NOMO-1 (cell line): Measurements from ENCODE around the gene MRPS5.

Experiments
- DNase-seq, 2 experiments: peaks; one replicate each; lab custom pipeline; 2025; ENCODE audit not compliant: unreplicated experiment in 2 of 2; lab: John Stamatoyannopoulos, UW

MRPS5 gene

GRCh38 chr2:95091885-95092555, 29.6 kb downstream of the MRPS5 start:
- DNase-seq: no peak

DNA sequence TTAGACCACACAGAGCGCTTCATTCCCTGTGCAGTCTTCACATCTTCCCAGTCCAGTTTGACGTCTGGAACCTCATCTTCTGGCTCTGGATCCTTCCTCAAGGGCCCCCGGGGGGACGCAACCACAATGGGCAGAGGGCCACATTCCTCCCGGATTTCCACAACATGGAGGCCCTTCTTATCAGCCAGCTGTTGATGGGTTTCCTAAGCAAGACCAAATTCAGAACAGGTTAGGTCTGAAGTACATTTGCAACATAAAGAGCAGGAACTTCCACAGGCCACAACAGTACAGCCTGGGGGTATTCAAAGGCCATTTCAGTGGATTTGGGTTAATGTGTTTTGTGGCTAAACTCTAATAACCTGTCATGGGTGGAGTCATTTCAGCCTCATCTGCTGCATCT, 34.2 kb downstream of the MRPS5 start:
- DNase-seq: no peak

DNA sequence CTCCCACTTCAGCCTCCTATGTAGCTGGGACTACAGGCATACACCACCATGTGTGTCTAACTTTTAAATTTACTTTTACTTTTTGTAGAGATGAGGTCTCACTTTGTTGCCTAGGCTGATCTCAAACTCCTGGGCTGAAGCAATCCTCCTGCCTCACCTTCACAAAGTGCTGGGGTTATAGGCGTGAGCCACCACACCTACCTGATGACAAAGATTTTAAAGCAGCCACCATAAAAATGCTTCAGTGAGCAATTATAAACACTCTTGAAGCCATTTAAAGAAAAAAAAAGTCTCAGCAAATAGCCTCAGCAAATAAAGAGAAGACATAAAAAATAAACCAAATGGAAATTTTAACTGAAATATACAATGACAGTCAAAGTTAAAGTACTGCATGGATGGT, 35.6 kb downstream of the MRPS5 start:
- no peak for DNase-seq

DNA sequence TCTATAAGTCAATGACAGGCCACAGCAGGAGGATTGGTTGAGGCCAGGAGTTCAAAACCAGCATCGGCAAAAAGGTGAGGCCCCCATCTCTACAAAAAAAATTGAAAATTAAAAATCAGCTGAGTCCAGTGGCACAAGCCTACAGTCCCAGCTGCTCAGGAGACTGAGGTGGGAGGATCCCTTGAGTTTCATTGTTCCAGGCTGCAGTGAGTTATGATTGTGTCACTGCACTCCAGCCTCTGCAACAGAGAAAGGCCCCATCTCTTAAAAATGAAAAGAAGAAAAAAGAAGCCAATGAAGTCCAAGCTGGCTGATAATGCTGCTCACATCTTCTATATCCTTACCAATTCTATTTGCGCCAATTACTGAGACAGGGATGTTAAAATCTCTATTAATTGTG, 39.1 kb downstream of the MRPS5 start:
- DNase-seq: no peak

- no peak for DNase-seq
Observed at GRCh38 chr2:95079199-95079683, 42.4 kb downstream of the MRPS5 start.

GRCh38 chr2:95077861-95078603, 43.6 kb downstream of the MRPS5 start:
- DNase-seq: no peak

- no peak for DNase-seq
Observed at GRCh38 chr2:95077530-95077825, 44.1 kb downstream of the MRPS5 start.

DNA sequence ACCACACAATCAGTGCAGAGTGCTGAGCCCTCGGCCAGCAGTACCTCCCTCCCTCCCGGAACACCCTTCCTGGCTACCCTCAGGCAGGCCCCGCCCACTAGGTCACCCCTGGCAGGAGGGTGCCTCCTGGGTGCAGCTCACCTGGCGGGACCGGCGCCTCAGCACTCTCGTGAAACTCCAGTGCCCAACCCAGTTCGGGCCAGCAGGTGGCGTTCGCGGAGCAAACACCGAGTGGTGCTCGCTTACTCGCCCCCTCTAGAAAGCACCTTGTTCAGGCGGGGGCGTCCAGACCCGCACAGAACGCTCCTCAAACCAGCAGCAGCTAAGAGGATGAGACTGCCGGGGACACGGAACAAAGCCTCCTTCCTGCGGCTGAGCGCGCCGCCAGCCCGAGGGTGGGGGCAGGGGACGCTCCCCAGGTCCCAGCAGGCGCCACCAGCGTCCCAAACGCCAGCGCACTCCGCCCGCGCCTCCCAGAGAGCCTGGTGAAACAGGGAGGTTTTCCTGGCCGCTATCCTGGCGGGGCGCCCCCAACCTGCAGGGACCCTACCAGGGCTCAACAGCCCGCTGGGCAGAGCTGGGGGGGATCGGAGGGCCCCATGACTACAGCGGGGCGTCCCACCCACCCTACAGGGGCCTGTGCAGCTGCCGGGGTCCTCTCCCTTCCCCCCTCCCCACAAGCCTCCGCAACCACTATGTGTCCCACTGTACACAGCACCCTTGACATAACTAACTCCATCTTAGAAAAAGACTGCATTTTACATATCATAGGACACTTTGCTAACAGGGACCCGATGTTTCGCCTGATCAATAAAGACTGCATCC, 44.7 kb downstream of the MRPS5 start:
- peak; percentile 3 to 15 for DNase-seq

DNA sequence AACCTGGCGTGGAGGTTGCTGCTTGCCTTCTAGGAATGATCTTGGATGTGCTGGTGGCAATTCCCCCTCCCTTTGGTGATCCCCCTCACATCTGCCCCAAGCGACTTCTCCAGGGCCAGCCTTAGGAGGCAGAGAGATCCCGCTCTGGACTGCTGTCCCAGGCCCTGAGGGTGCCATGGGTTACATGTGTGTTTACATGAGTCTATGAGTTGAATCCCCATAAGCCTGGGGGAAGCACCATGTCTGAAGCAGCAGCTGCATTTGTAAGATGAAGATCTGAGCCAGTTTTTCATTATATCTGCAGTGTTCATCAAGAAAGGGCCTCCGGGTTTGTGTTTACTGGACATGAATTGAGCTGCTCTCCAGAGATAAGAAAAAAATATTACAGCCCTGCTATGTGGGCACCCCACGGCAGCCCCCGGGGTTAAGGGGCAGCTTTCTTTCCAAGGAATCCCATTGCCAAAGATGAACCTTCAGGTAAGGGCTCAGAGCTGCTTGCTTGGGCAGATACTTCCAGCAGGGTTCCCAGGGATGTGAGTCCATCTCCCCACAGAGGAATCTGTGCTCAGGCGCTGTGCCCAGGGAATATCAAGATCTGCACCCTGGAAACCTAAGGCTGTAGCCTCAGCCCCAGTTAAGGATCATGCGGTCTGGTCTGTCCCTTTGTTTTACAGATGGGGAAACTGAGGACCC, 46.0 kb downstream of the MRPS5 start:
- DNase-seq: no peak

DNA sequence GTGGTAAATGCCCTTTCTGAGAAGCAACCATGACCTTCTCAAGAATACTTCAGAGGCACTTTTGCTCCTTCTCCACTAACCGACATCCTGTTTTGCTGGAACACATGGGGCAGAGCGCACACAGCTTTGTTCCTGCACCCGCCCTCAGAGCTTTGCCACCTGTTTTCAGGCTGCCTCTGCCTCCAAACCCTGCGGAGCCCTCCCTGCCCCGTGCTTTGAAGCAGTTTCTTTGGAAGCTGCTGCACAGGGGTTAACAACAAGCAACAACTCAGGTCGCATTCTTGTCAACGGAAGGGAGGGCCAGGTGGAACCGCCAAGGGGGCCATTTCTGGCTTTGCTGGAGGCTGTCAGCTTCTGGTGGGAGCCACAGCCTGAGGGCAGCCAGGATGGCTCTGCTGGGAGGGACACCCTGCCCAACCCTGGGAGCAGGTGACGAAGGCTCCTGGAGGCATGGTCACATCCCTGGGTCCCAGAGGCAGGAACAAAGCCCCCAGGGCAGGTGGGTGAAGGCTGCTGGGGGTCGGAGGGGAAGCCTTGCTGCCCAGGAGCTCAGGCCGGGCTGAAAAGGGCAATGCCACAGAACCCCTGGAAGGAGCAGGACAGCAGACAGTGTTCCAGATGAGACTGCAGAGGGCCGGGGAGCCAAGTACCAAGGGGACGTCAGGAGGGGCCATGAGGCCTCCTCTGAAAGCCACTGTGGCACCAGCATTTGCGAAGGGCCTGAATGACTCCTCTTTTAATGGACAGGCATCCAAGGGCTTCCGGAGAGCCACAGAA, 46.8 kb downstream of the MRPS5 start:
- no peak for DNase-seq

DNA sequence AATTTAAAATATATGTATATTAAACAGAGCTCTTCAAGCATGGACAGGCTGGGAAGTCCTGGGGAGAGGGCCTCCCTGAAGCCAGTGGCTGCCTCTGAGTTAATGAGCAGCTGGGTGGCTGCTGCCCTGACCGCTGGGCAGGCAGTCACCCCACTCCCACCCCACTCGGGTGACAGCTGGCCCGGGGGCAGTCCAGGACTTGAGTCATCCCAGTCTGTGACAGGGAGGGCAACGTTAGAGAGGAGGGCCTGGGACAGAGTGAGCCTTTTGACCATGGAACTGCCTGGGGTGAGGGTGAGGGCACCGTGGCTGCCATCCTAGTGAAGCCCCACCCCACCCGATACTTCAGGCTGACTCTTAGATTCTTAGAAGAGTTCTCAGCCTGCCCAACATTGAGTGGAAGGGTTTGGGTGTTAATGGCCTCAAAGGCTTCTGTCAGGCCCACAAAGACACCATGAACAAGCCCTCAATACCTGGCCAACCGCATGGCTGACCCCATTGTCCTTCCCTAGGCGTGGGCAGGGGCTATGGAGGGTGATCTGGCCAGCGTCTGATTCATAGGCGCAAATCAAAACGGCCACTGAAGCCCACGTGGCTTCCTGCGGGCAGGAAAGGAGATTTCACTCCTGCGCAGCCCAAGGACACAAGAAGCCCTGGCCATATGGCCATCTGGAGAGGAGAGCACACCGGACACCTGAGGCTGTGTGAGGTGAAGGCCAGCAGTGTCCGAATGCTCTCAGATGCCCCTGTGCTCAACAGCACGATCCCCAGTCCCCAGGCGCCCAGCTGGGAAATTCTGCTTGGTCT, 47.5 kb downstream of the MRPS5 start:
- DNase-seq: no peak

- DNase-seq: no peak
Observed at GRCh38 chr2:95072424-95072823, 49.2 kb downstream of the MRPS5 start.

DNA sequence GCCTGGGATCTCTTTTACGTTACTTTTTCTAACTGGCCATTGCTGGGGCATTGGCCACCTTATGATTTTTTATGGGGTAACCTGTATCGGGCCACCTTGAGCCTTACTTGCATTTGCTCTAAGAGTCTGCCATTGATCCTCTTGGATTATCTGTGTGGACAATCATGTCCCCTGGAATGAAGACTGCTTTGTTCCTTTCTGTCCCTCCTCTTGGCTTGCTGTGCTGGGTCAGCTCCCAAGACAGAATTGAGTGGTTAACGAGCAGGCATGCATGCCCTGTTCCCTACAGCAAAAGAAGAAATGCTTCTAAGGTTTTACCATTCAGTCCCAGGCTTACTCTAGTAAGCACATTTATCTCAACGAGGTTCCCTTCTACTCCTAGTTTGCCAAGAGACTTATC, 49.8 kb downstream of the MRPS5 start:
- DNase-seq: no peak

GRCh38 chr2:95069465-95069864, 52.1 kb downstream of the MRPS5 start:
- no peak for DNase-seq

DNA sequence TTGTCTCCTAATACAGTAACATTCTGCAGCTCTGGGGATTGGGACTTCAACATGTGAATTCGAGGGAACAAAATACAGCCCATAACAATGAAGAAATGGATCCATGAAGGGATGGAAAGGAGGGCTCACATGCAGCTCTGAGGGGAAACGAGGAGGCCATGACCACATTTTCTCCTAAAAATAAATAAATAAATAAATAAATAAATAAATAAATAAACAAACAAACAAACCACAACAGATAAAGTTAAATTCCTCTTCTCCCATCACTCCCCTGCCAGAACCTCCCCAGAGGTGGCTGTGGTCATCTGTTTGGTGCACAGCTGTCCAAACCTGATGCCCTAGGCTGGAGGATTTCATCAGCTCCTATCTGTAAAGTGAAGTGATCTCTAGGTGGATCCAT, 53.4 kb downstream of the MRPS5 start:
- no peak for DNase-seq

DNA sequence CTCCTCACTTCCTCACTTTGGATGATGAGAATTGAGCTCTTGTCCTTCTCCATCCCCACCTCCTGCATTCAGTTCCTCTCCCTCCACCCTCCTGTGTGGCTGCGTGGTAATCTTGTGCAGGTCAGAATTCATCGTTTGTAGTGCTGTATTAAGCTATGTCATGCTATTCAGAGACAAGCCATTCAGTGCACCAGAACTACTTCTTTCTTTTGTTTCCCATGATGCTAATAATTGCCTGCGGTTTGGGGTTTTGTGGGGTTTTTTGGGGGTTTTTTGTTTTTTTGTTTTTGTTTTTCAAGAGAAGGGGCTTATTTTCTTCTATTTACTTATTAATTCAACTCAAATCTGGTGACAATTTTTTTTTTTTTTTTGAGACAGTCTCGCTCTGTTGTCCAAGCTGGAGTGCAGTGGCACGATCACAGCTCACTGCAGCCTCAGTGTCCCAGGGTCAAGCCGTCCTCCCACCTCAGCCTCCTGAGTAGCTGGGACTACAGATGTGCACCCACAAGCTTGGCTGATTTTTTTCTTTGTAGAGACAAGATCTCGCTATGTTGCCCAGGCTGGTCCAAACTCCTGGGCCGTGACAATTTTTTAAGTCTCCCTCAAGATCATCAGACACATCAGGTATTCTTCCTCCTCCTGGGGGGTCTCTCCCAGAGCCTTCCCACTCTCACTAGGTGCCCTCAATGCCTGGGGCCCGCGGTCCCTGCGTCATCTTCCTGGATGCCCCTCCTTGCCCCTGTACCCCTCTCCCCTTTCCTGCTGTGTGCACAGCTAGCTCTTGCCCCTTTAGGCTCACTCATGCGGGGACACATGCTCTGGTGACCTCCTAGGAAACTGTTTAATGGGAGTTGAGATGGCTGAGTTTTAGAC, 58.3 kb downstream of the MRPS5 start:
- DNase-seq: no peak

GRCh38 chr2:95062242-95063085, 59.1 kb downstream of the MRPS5 start:
- DNase-seq: no peak
